Esophagus squamous epithelium (tissue), 4 donors: Measurements from ENCODE around the gene HELT.

Experiments used
- CTCF ChIP-seq, 6 experiments: fragments of 450-650 bp in 4 of 6; fragments of 200-600 bp in 2 of 6; sonication (generic) in 2 of 6; IDR thresholded peaks; one replicate each; pipeline ENCODE4 v1.5.1; 2016 to 2019; ENCODE audit warnings: antibody characterized with exemption in 6 of 6, mild to moderate bottlenecking in 4 of 6, moderate library complexity in 4 of 6
- POLR2A ChIP-seq, 4 donors: fragments of 450-650 bp; IDR thresholded peaks; one replicate each; pipeline ENCODE4 v1.6.1; 2017; ENCODE audit warnings: antibody characterized with exemption in 4 of 4, mild to moderate bottlenecking in 4 of 4, moderate library complexity in 3 of 4

GRCh38 chr4:184993247-184993646 is 25.0 kb upstream of the HELT start:
- TF ChIP-seq CTCF (IDR thresholded peaks at IDR 0.05), result no peak
- TF ChIP-seq POLR2A (IDR thresholded peaks at IDR 0.05), result no peak
